ENCODE measurements around the gene PARS2. TPM values are rescaled to one million over a fixed set of nuclear protein-coding genes. Genes with fewer than 3 reads are reported as not detected.
A peak's percentile ranks its signal among the peaks of the same experiment; 100 is the strongest.
"Not testable (repeated sequence)": the region's sequence is repeated elsewhere in the genome, so short reads cannot be mapped to it uniquely, and the experiment has no call there.

The PARS2 gene
- total RNA-seq, 1 experiment from 2014 or later = 3.5 TPM

DNA sequence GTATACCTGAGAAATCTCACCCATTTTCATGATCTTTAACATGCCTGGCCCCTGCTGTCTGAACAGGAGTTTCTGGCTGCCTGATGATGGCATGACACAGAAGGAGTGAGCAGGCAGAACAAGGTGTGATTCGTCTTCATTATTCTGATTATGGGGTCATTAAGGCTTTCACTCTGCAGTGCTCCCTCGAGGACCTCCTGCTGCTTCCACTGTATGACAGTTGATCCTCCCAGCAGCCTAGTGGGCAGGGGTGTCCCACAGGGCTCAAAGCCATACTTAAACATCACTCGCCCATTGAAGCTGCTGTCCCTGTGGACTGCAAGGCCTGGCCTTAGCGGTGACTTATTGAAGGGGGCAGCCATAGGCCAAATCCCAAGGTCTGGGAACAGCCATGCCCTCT is 12.7 kb upstream of the PARS2 start:
- no peaks in the 10 kb centered on the region for H3K9me2 ChIP-seq (replicated peaks; ENCODE audit: low read length)
- no peak overlapping the region for H3K9ac ChIP-seq (ENCODE audit: low read length)
- no peaks in the 10 kb centered on the region for H3F3A ChIP-seq (ENCODE audit: low read length, unreplicated experiment)
- H3K4me3 ChIP-seq (ENCODE audit: low read length) = no peak overlapping the region
- no peaks in the 10 kb centered on the region for H3K36me3 ChIP-seq (ENCODE audit: low read depth, low read length)
- H3K9me3 ChIP-seq (ENCODE audit: low read length) = no peaks in the 10 kb centered on the region
- no peak overlapping the region for H2AFZ ChIP-seq (ENCODE audit: low read length)
- ChIA-PET POLR2A (ENCODE audit: unreplicated experiment) (no interaction called here), CTCF (no interaction called here)
- H4K20me1 ChIP-seq (ENCODE audit: low read length) = no peaks in the 10 kb centered on the region
- no peak overlapping the region for H3K4me2 ChIP-seq (ENCODE audit: low read length)
- BruUV-seq (replicated peaks) = no TSS peak
- TF ChIP-seq CTCF (conservative IDR thresholded peaks at IDR 0.05; ENCODE audit: low read depth, low read length) (no peak), EZH2phosphoT487 (IDR thresholded peaks at IDR 0.05; ENCODE audit: borderline replicate concordance, low read length) (no peak)
- no peak for ATAC-seq
- H3K79me2 ChIP-seq (ENCODE audit: low read length) = no peaks in the 10 kb centered on the region
- no peak for DNase-seq
- H3K4me1 ChIP-seq (ENCODE audit: insufficient read depth, low read length) = no peaks in the 10 kb centered on the region
- intact Hi-C loops (cut with micrococcal nuclease) = no loop called here
- no peaks in the 10 kb centered on the region for H3K27me3 ChIP-seq (ENCODE audit: low read length)
- H3K27ac ChIP-seq (ENCODE audit: low read length) = no peak overlapping the region

GRCh38 chr1:54775828-54776721 is 11.8 kb upstream of the PARS2 start:
- ATAC-seq; H3K79me2 ChIP-seq (ENCODE audit: low read length); CTCF ChIA-PET; H3K4me1 ChIP-seq (ENCODE audit: insufficient read depth, low read length); DNase-seq; POLR2A ChIA-PET (ENCODE audit: unreplicated experiment); H3K27me3 ChIP-seq (ENCODE audit: low read length); BruUV-seq (replicated peaks); H3K9me3 ChIP-seq (ENCODE audit: low read length); H3F3A ChIP-seq (ENCODE audit: low read length, unreplicated experiment); H3K36me3 ChIP-seq (ENCODE audit: low read depth, low read length); H3K27ac ChIP-seq (ENCODE audit: low read length); H3K9ac ChIP-seq (ENCODE audit: low read length); intact Hi-C loops (cut with micrococcal nuclease); H2AFZ ChIP-seq (ENCODE audit: low read length); H3K9me2 ChIP-seq (replicated peaks; ENCODE audit: low read length); H3K4me2 ChIP-seq (ENCODE audit: low read length); H3K4me3 ChIP-seq (ENCODE audit: low read length); H4K20me1 ChIP-seq (ENCODE audit: low read length): not testable (repeated sequence)

DNA sequence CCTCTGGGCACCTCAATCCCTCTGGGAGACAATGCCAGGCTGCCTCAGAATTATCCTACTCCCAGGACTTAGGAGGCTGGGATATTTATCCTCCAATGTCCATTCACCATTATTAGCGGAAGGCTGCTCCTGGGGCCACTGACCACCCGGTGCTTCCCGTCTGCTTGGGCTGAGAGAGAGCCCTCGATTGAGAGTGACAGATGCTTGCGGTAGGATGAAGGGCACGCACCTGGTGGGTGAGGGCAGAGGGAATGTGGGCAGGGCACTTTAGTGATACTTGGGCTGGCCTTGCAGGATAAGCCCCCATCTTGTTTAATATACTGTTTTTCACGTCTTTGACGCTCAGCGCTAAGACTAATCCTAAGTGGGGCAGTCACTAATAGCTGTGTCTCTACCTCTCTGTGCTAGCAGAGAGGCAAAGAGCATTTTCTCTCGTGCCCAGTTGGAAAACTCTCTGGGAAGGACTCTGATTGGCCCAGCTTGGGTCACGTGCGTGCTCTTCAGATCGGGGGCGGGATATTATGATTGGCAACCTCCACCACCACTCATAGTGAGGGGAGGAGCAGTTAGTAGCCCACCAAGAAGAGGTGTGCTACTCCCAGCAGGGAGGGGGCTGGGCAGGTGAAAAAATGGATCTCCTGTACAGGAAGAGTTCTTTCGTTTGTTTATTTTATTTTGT is 10.6 kb upstream of the PARS2 start:
- Histone ChIP-seq H3K4me3 (ENCODE audit: low read length) (no peak overlapping the region), H3K4me1 (ENCODE audit: insufficient read depth, low read length) (no peaks in the 10 kb centered on the region), H3K9me2 (replicated peaks; ENCODE audit: low read length) (no peaks in the 10 kb centered on the region), H4K20me1 (ENCODE audit: low read length) (no peaks in the 10 kb centered on the region), H3K27me3 (ENCODE audit: low read length) (no peaks in the 10 kb centered on the region), H3K9me3 (ENCODE audit: low read length) (no peaks in the 10 kb centered on the region), H3K79me2 (ENCODE audit: low read length) (no peaks in the 10 kb centered on the region), H3K27ac (ENCODE audit: low read length) (no peak overlapping the region), H3F3A (ENCODE audit: low read length, unreplicated experiment) (no peaks in the 10 kb centered on the region), H3K9ac (ENCODE audit: low read length) (no peak overlapping the region), H3K36me3 (ENCODE audit: low read depth, low read length) (no peaks in the 10 kb centered on the region), H2AFZ (ENCODE audit: low read length) (no peak overlapping the region), H3K4me2 (ENCODE audit: low read length) (no peak overlapping the region)
- POLR2A ChIA-PET (ENCODE audit: unreplicated experiment) = no interaction called here
- ATAC-seq = no peak; the same call in 1 of the 2 replicates
- CTCF ChIA-PET = no interaction called here
- intact Hi-C loops (cut with micrococcal nuclease) = no loop called here
- TF ChIP-seq EZH2 (IDR thresholded peaks at IDR 0.05; ENCODE audit: low read length, unreplicated experiment) = no peak
- no peak for TF ChIP-seq EZH2phosphoT487 (IDR thresholded peaks at IDR 0.05; ENCODE audit: borderline replicate concordance, low read length)
- TF ChIP-seq CTCF (conservative IDR thresholded peaks at IDR 0.05; ENCODE audit: low read depth, low read length) = no peak
- BruUV-seq (replicated peaks) = no TSS peak
- DNase-seq = peak; percentile 16

Data from PC-3 (cell line).